GM19395 (cell line): ENCODE measurements around the gene MMUT.
"Not testable (repeated sequence)": the region's sequence is repeated elsewhere in the genome, so short reads cannot be mapped to it uniquely, and the experiment has no call there.

Source experiments
- ATAC-seq: cut with Tn5 transposase; IDR thresholded peaks from one replicate; pipeline ENCODE4 v1.9.1; 2021; ENCODE audit warnings: mild to moderate bottlenecking, moderate library complexity; ENCODE audit not compliant: unreplicated experiment

MMUT gene

DNA sequence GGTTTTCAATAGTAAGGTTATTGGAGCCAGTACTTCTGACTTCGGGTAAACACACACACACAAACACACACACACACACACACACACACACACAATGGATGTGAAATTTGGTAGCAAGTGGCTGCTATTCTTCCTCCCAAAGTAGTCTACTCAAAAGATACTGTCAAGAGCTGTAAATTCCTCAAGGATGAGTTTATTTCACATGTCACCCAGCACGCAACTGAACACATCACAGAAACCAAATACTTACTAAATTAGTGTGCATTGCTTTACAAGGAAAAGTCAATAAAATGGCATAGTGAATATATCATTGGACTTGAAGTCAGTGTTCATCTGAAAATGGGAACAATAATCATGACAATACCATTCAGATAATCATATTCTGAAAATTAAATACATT lies 32.9 kb downstream of the MMUT start:
- no peak for ATAC-seq

GRCh38 chr6:49423817-49424216 lies 39.2 kb downstream of the MMUT start:
- ATAC-seq, result no peak

DNA sequence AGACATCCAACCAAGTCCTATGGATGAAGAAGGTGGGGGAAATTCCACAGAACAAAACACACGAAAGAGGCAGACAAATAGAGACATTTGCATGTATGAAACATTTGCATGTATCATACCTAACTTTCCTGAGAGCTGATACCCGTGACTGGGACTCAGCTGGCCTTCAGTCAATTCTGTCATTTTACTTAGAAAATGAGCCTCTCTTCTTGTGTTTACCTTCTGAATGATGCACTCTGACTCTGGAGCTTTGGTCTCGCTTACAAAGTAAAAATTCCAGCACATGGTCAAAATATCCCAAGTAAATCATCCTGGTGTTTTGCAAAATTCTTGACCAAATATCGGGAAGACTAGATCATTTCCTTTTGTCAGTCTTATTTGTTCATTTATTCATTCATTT lies 46.9 kb downstream of the MMUT start:
- ATAC-seq, result no peak

- no peak for ATAC-seq
Measured at GRCh38 chr6:49415358-49415757, 47.7 kb downstream of the MMUT start.

DNA sequence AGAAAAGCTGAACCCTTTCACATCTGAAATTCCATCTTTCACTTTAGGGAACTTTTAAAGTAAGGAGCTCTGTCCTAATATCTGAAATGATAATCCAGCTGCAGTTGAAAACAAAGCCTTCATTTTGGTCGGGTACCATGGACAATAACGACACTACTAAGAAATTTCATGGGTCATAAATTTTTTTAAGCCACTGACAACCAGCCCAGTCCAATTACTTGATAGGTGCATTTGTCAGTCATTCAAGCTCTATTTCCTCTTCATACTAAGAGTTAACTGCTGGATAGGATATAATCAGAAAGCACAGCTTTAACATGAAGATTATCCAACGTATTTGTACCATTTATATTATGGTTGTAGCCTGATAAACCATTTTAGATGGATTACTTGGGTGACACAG lies 52.5 kb downstream of the MMUT start:
- no peak for ATAC-seq

GRCh38 chr6:49409951-49410542 lies 53.0 kb downstream of the MMUT start:
- peak; percentile 95 for ATAC-seq

GRCh38 chr6:49406250-49406970 lies 56.6 kb downstream of the MMUT start:
- ATAC-seq, result no peak

DNA sequence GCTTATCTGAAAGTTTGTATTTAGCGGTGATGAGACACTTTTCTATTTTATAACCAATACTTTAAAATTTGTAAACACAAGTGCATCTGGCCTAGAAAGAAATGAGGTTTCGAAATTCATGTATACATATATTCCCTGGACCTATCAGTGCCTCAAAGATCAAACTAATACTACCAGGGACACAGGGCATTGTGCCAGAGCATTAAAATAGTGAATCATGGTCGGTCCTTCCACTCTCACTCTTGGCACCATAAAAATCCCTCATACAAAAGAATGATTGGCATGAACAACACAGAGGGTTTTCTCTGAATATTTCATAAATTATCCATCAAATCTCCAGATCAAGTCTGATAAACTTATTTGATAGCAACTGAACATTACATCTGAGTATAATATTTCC lies 62.0 kb downstream of the MMUT start:
- no peak for ATAC-seq

GRCh38 chr6:49386667-49387508 lies 76.2 kb downstream of the MMUT start:
- ATAC-seq, result not testable (repeated sequence)

- ATAC-seq, result no peak
Measured at GRCh38 chr6:49384904-49385303, 78.1 kb downstream of the MMUT start.
